ENCODE results near the gene SELENBP1. TPM values are rescaled to one million over a fixed set of nuclear protein-coding genes. Genes with fewer than 3 reads are reported as not detected.
A peak's percentile ranks its signal among the peaks of the same experiment; 100 is the strongest.
"Not testable (repeated sequence)": the region's sequence is repeated elsewhere in the genome, so short reads cannot be mapped to it uniquely, and the experiment has no call there.

The SELENBP1 gene
- polyA plus RNA-seq, 2 donors = 23.5 to 27.4 TPM

DNA sequence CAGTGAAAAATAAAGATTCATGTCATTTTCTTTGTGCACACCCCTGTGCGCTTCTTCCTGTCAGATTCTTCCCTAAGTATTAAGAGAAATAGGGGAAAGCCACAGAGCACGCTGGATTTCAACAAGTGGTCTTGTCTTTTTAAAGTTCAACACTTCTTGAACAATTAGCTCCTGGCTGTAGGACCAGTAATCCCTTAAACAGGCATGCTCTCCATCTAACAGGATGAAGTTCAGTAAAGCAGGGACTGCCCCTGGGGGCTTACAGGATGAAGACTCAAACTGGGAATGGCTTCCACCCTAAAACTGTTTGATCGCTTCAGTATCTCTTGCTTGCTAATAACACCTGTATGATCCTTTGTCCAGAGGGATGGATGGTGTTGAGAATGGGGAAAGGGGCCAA lies 31.1 kb upstream of the SELENBP1 start:
- H3K4me1 ChIP-seq (ENCODE audit: control insufficient read depth in 2 of 2, insufficient read depth in 2 of 2, low read length in 1 of 2) = peaks cover 0 to 3% of the 10 kb centered on the region in 2 donors
- H3K27me3 ChIP-seq (ENCODE audit: control insufficient read depth in 1 of 2, insufficient read depth in 2 of 2, low read length in 2 of 2) = no peaks in the 10 kb centered on the region
- H3K27ac ChIP-seq (ENCODE audit: low read depth in 2 of 2, low read length in 1 of 2) = no peak overlapping the region
- no peaks in the 10 kb centered on the region for H3K9me3 ChIP-seq (ENCODE audit: control insufficient read depth in 2 of 2, insufficient read depth in 1 of 2, low read depth in 1 of 2, low read length in 1 of 2)
- peaks cover 21 to 42% of the 10 kb centered on the region in 2 donors for H3K36me3 ChIP-seq (ENCODE audit: control insufficient read depth in 2 of 2, insufficient read depth in 2 of 2, low read length in 1 of 2)
- WGBS, 2 donors = 89 to 94% methylated on average over 3 of the region's 3 CpGs
- H3K4me3 ChIP-seq (ENCODE audit: low read depth in 1 of 2, low read length in 2 of 2) = no peak overlapping the region

GRCh38 chr1:151402764-151403163 lies 30.3 kb upstream of the SELENBP1 start:
- no peak overlapping the region for H3K4me3 ChIP-seq (ENCODE audit: low read depth in 1 of 2, low read length in 2 of 2)
- H3K36me3 ChIP-seq (ENCODE audit: control insufficient read depth in 2 of 2, insufficient read depth in 2 of 2, low read length in 1 of 2) = peaks cover 17 to 34% of the 10 kb centered on the region in 2 donors
- H3K27me3 ChIP-seq (ENCODE audit: control insufficient read depth in 1 of 2, insufficient read depth in 2 of 2, low read length in 2 of 2) = no peaks in the 10 kb centered on the region
- H3K27ac ChIP-seq (ENCODE audit: low read depth in 2 of 2, low read length in 1 of 2) = no peak overlapping the region
- no peaks in the 10 kb centered on the region for H3K9me3 ChIP-seq (ENCODE audit: control insufficient read depth in 2 of 2, insufficient read depth in 1 of 2, low read depth in 1 of 2, low read length in 1 of 2)
- H3K4me1 ChIP-seq (ENCODE audit: control insufficient read depth in 2 of 2, insufficient read depth in 2 of 2, low read length in 1 of 2) = peaks cover 0 to 3% of the 10 kb centered on the region in 2 donors
- WGBS, 2 donors = 57 to 72% methylated on average over 2 of the region's 2 CpGs

DNA sequence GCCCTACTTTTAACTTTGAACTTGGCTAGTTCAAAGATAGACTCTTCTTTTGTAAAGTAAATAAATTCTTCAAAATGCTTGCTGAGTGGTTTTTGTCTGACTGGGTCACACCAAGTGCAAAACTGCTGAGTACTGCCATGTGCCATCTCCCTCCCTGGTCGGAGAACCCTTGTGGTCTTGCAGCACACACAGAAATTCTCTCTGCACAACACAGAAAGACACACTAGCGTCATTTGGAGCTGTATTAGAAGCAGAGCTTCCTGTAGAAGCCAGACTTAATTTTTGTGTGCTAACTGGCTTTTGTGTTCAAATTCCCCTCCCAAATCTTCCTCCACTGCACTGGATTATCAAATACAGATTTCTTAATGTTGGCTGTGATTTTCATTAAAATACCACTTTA lies 29.4 kb upstream of the SELENBP1 start:
- no peaks in the 10 kb centered on the region for H3K27me3 ChIP-seq (ENCODE audit: control insufficient read depth in 1 of 2, insufficient read depth in 2 of 2, low read length in 2 of 2)
- peaks cover 0 to 3% of the 10 kb centered on the region in 2 donors for H3K4me1 ChIP-seq (ENCODE audit: control insufficient read depth in 2 of 2, insufficient read depth in 2 of 2, low read length in 1 of 2)
- H3K4me3 ChIP-seq (ENCODE audit: low read depth in 1 of 2, low read length in 2 of 2) = no peak overlapping the region
- peaks cover 16 to 29% of the 10 kb centered on the region in 2 donors for H3K36me3 ChIP-seq (ENCODE audit: control insufficient read depth in 2 of 2, insufficient read depth in 2 of 2, low read length in 1 of 2)
- H3K9me3 ChIP-seq (ENCODE audit: control insufficient read depth in 2 of 2, insufficient read depth in 1 of 2, low read depth in 1 of 2, low read length in 1 of 2) = no peaks in the 10 kb centered on the region
- no peak overlapping the region for H3K27ac ChIP-seq (ENCODE audit: low read depth in 2 of 2, low read length in 1 of 2)
- 80% methylated on average over 2 of the region's 2 CpGs for WGBS, 2 donors

GRCh38 chr1:151401125-151401788 lies 28.8 kb upstream of the SELENBP1 start:
- 90 to 95% methylated on average over 13 of the region's 13 CpGs for WGBS, 2 donors
- Histone ChIP-seq H3K27me3 (ENCODE audit: control insufficient read depth in 1 of 2, insufficient read depth in 2 of 2, low read length in 2 of 2) (no peaks in the 10 kb centered on the region), H3K9me3 (ENCODE audit: control insufficient read depth in 2 of 2, insufficient read depth in 1 of 2, low read depth in 1 of 2, low read length in 1 of 2) (no peaks in the 10 kb centered on the region), H3K4me1 (ENCODE audit: control insufficient read depth in 2 of 2, insufficient read depth in 2 of 2, low read length in 1 of 2) (peaks cover 0 to 3% of the 10 kb centered on the region in 2 donors), H3K4me3 (ENCODE audit: low read depth in 1 of 2, low read length in 2 of 2) (no peak overlapping the region), H3K36me3 (ENCODE audit: control insufficient read depth in 2 of 2, insufficient read depth in 2 of 2, low read length in 1 of 2) (peaks cover 14 to 26% of the 10 kb centered on the region in 2 donors), H3K27ac (ENCODE audit: low read depth in 2 of 2, low read length in 1 of 2) (no peak overlapping the region)

DNA sequence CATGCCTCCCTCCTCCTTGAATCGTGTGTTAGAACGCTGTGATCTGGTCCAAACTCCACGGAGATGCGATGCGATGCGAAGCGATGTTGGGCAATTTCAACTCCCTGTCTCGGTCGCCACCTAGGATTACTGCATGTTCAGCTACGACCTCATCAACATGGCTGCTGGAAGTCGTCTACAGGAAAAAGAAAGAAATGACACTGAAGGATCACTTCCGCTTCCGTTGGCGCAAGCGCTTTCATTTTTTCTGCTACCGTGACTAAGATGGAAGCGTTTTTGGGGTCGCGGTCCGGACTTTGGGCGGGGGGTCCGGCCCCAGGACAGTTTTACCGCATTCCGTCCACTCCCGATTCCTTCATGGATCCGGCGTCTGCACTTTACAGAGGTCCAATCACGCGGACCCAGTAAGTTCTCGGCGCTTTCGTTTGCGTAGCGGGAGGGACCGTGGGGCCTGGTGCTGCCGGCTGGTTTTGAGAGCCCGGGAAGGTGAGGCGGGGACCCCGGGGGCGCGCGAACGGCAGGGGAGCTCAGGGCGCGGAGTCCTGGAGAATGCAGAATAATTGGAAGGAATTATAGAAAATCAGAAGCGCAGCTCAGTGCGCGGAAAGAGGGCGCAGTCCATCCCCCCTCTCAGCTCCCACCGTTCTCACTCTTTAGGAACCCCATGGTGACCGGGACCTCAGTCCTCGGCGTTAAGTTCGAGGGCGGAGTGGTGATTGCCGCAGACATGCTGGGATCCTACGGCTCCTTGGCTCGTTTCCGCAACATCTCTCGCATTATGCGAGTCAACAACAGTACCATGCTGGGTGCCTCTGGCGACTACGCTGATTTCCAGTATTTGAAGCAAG lies 27.0 kb upstream of the SELENBP1 start, which contains the start of gene PSMB4:
Gene PSMB4, plus strand, starts transcription at position 250 of the 848 bp plus-strand sequence. Its CDS starts 15 bp downstream, at position 265.
- Histone ChIP-seq H3K27ac (ENCODE audit: low read depth in 2 of 2, low read length in 1 of 2) (peak within 1 kb of the TSS; percentile 76 to 96), H3K4me3 (ENCODE audit: low read depth in 1 of 2, low read length in 2 of 2) (peak within 1 kb of the TSS; percentile 92 to 100), H3K4me1 (ENCODE audit: control insufficient read depth in 2 of 2, insufficient read depth in 2 of 2, low read length in 1 of 2) (peaks cover 0 to 3% of the 10 kb centered on the region in 2 donors), H3K9me3 (ENCODE audit: control insufficient read depth in 2 of 2, insufficient read depth in 1 of 2, low read depth in 1 of 2, low read length in 1 of 2) (no peaks in the 10 kb centered on the region), H3K36me3 (ENCODE audit: control insufficient read depth in 2 of 2, insufficient read depth in 2 of 2, low read length in 1 of 2) (peaks cover 4 to 9% of the 10 kb centered on the region in 2 donors), H3K27me3 (ENCODE audit: control insufficient read depth in 1 of 2, insufficient read depth in 2 of 2, low read length in 2 of 2) (no peaks in the 10 kb centered on the region)
- WGBS, 2 donors = 0 to 1% methylated on average over 63 of the region's 63 CpGs

- not testable (repeated sequence) for H3K4me1 ChIP-seq (ENCODE audit: control insufficient read depth in 2 of 2, insufficient read depth in 2 of 2, low read length in 1 of 2); H3K27ac ChIP-seq (ENCODE audit: low read depth in 2 of 2, low read length in 1 of 2)
- WGBS, 2 donors = 84% methylated on average over 5 of the region's 5 CpGs
These were observed 23.8 kb upstream of the SELENBP1 start for GRCh38 chr1:151396265-151396664.

GRCh38 chr1:151393583-151393982 lies 21.1 kb upstream of the SELENBP1 start:
- Histone ChIP-seq H3K4me3 (ENCODE audit: low read depth in 1 of 2, low read length in 2 of 2) (no peak overlapping the region), H3K9me3 (ENCODE audit: control insufficient read depth in 2 of 2, insufficient read depth in 1 of 2, low read depth in 1 of 2, low read length in 1 of 2) (no peaks in the 10 kb centered on the region), H3K27me3 (ENCODE audit: control insufficient read depth in 1 of 2, insufficient read depth in 2 of 2, low read length in 2 of 2) (no peaks in the 10 kb centered on the region), H3K36me3 (ENCODE audit: control insufficient read depth in 2 of 2, insufficient read depth in 2 of 2, low read length in 1 of 2) (no peaks in the 10 kb centered on the region), H3K4me1 (ENCODE audit: control insufficient read depth in 2 of 2, insufficient read depth in 2 of 2, low read length in 1 of 2) (no peaks in the 10 kb centered on the region), H3K27ac (ENCODE audit: low read depth in 2 of 2, low read length in 1 of 2) (no peak overlapping the region)

More at GRCh38 chr1:151396265-151396664, 23.8 kb upstream of the SELENBP1 start:
- not testable (repeated sequence) for H3K4me3 ChIP-seq (ENCODE audit: low read depth in 1 of 2, low read length in 2 of 2); H3K9me3 ChIP-seq (ENCODE audit: control insufficient read depth in 2 of 2, insufficient read depth in 1 of 2, low read depth in 1 of 2, low read length in 1 of 2); H3K36me3 ChIP-seq (ENCODE audit: control insufficient read depth in 2 of 2, insufficient read depth in 2 of 2, low read length in 1 of 2); H3K27me3 ChIP-seq (ENCODE audit: control insufficient read depth in 1 of 2, insufficient read depth in 2 of 2, low read length in 2 of 2)

DNA sequence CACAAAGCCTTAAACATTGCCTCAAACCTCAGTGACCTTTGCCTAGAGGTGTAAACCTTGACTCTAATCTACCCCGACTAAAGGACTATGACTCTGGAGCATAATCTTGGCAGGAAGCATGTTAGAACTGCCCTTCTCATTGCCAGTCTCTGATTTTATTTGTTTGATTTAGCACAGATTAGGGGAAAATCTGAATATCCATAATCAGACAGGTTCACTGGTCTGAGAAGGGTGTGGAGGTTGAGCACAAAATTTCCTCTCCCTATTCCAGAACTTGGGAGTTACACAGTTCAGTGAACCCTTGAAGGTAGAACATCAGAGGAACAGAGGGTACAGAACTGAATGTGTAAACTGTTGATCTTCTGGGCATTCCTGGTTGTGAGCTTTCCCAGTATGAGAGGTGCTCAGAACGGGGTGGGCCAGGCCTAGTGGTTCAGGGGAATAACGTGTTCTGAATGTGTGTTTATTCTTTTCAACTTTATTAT lies 18.6 kb upstream of the SELENBP1 start:
- no peak overlapping the region for H3K27ac ChIP-seq (ENCODE audit: low read depth in 2 of 2, low read length in 1 of 2)
- no peaks in the 10 kb centered on the region for H3K4me1 ChIP-seq (ENCODE audit: control insufficient read depth in 2 of 2, insufficient read depth in 2 of 2, low read length in 1 of 2)
- H3K27me3 ChIP-seq (ENCODE audit: control insufficient read depth in 1 of 2, insufficient read depth in 2 of 2, low read length in 2 of 2) = no peaks in the 10 kb centered on the region
- H3K9me3 ChIP-seq (ENCODE audit: control insufficient read depth in 2 of 2, insufficient read depth in 1 of 2, low read depth in 1 of 2, low read length in 1 of 2) = no peaks in the 10 kb centered on the region
- H3K36me3 ChIP-seq (ENCODE audit: control insufficient read depth in 2 of 2, insufficient read depth in 2 of 2, low read length in 1 of 2) = no peaks in the 10 kb centered on the region
- no peak overlapping the region for H3K4me3 ChIP-seq (ENCODE audit: low read depth in 1 of 2, low read length in 2 of 2)
- 81 to 82% methylated on average over 3 of the region's 3 CpGs for WGBS, 2 donors

GRCh38 chr1:151390221-151391078 lies 17.9 kb upstream of the SELENBP1 start:
- not testable (repeated sequence) for H3K27ac ChIP-seq (ENCODE audit: low read depth in 2 of 2, low read length in 1 of 2); H3K4me3 ChIP-seq (ENCODE audit: low read depth in 1 of 2, low read length in 2 of 2); H3K27me3 ChIP-seq (ENCODE audit: control insufficient read depth in 1 of 2, insufficient read depth in 2 of 2, low read length in 2 of 2); H3K36me3 ChIP-seq (ENCODE audit: control insufficient read depth in 2 of 2, insufficient read depth in 2 of 2, low read length in 1 of 2); H3K4me1 ChIP-seq (ENCODE audit: control insufficient read depth in 2 of 2, insufficient read depth in 2 of 2, low read length in 1 of 2); H3K9me3 ChIP-seq (ENCODE audit: control insufficient read depth in 2 of 2, insufficient read depth in 1 of 2, low read depth in 1 of 2, low read length in 1 of 2)
- WGBS, 2 donors = 87 to 92% methylated on average over 22 of the region's 22 CpGs
